Measurements from ENCODE around the gene MCU.

DNA sequence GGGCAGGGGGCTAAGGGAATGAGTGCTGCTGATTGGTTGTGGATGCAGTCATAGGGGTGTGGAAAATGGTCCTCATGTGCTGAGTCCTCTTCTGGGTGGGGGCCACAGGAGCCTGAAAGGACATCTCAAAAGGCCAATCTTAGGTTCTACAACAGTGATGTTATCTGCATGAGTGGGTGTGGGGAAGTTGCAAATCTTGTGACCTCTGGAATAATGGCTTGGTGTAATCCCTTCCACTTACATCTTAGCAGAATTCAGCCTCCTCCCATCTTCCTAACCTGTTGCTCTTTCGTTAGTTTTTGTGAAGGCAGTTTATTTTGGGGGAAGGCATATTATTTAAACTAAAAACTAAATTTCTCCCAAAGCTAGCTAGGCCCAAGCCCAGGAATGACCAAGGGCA lies 159.6 kb downstream of the MCU start:
- TF ChIP-seq, protein P1, sequence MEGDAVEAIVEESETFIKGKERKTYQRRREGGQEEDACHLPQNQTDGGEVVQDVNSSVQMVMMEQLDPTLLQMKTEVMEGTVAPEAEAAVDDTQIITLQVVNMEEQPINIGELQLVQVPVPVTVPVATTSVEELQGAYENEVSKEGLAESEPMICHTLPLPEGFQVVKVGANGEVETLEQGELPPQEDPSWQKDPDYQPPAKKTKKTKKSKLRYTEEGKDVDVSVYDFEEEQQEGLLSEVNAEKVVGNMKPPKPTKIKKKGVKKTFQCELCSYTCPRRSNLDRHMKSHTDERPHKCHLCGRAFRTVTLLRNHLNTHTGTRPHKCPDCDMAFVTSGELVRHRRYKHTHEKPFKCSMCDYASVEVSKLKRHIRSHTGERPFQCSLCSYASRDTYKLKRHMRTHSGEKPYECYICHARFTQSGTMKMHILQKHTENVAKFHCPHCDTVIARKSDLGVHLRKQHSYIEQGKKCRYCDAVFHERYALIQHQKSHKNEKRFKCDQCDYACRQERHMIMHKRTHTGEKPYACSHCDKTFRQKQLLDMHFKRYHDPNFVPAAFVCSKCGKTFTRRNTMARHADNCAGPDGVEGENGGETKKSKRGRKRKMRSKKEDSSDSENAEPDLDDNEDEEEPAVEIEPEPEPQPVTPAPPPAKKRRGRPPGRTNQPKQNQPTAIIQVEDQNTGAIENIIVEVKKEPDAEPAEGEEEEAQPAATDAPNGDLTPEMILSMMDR (IDR thresholded peaks at IDR 0.05), result no peak
- no peak for TF ChIP-seq POLR2A (IDR thresholded peaks at IDR 0.05)

Data from testis (tissue), 2 donors.